LNCaP clone FGC (cell line): ENCODE measurements around the gene KLRD1.
"Not testable (repeated sequence)": the region's sequence is repeated elsewhere in the genome, so short reads cannot be mapped to it uniquely, and the experiment has no call there.

Source experiments
- DNase-seq: peaks from one replicate; pipeline ENCODE4 v3.0.0-alpha.2; 2011; ENCODE audit warnings: low read depth
- H3K4me3 ChIP-seq: 2 replicates; pipeline ENCODE4 v1.5.1; 2011; ENCODE audit warnings: mild to moderate bottlenecking, low read depth, low read length, control low read depth
- TF ChIP-seq, protein P1 (sequence below): IDR thresholded peaks from 2 replicates; pipeline ENCODE4 v1.5.1; 2012; ENCODE audit warnings: mild to moderate bottlenecking; ENCODE audit not compliant: control insufficient read depth, insufficient read depth; ENCODE audit errors: extremely low read depth

KLRD1 gene

DNA sequence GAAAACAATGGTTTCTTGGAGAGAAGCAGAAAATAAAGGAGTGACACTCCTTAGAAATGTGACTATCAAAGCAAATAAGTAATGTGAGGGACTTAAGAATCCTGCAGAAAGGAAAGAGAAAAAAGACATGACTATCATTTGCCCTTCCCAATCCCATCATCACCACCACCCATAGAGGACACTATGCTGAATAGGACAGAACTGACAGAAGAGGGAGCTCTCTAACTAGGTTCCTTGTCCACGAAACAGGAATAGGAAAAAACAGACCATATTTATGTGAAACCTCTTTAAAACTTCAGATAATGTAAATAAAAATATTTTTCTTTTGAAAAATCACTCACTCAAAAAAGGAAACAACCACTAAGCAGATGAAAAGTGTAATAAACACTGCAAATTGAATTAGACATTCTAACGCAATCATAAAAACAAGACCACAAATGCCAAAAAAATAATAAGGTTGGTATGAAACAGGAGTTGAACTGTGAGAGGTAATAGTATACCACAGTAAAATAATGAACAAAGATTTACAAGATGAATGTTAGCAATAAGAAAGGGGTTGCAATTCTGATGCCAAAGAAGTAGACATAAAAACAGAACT is 24.1 kb downstream of the KLRD1 start:
- TF ChIP-seq, protein P1, sequence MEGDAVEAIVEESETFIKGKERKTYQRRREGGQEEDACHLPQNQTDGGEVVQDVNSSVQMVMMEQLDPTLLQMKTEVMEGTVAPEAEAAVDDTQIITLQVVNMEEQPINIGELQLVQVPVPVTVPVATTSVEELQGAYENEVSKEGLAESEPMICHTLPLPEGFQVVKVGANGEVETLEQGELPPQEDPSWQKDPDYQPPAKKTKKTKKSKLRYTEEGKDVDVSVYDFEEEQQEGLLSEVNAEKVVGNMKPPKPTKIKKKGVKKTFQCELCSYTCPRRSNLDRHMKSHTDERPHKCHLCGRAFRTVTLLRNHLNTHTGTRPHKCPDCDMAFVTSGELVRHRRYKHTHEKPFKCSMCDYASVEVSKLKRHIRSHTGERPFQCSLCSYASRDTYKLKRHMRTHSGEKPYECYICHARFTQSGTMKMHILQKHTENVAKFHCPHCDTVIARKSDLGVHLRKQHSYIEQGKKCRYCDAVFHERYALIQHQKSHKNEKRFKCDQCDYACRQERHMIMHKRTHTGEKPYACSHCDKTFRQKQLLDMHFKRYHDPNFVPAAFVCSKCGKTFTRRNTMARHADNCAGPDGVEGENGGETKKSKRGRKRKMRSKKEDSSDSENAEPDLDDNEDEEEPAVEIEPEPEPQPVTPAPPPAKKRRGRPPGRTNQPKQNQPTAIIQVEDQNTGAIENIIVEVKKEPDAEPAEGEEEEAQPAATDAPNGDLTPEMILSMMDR, result peak; percentile 90
- peak; percentile 33 for DNase-seq
- H3K4me3 ChIP-seq, result no peak overlapping the region

DNA sequence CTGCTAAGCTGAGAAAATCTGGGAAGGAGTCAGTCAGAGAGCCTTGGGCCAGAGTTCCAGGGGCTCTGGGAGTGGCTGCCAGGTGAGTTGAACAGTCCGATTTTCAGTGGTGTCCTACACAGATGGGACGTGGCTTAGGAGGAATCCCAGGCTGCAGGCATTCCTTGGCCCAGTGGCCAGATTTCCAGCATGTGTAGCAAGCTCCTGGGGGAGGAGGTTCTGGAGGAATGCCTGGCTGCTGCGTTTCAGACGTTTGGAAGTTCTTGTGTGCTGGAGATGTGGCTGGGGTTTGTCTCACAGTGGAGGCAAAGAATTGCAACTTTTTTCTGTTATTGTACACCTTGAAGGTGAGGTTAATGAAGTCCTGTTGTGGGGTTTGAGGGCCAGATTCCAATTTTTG is 28.5 kb downstream of the KLRD1 start:
- DNase-seq, H3K4me3 ChIP-seq: not testable (repeated sequence)

DNA sequence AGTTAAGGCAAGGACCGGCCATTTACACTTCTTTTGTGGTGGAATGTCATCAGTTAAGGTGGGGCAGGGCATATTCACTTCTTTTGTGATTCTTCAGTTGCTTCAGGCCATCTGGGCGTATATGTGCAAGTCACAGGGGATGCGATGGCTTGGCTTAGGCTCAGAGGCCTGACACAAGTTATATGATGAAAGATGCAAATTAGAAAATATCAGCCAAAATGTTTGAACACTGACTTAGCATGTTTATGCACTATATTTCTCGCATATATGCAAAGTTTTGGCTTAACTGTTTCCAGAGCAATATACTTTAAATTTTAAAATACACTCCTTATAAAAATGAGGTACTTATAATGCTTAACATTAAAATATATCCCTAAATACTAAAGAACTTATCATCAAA is 30.8 kb downstream of the KLRD1 start:
- not testable (repeated sequence) for H3K4me3 ChIP-seq, DNase-seq

DNA sequence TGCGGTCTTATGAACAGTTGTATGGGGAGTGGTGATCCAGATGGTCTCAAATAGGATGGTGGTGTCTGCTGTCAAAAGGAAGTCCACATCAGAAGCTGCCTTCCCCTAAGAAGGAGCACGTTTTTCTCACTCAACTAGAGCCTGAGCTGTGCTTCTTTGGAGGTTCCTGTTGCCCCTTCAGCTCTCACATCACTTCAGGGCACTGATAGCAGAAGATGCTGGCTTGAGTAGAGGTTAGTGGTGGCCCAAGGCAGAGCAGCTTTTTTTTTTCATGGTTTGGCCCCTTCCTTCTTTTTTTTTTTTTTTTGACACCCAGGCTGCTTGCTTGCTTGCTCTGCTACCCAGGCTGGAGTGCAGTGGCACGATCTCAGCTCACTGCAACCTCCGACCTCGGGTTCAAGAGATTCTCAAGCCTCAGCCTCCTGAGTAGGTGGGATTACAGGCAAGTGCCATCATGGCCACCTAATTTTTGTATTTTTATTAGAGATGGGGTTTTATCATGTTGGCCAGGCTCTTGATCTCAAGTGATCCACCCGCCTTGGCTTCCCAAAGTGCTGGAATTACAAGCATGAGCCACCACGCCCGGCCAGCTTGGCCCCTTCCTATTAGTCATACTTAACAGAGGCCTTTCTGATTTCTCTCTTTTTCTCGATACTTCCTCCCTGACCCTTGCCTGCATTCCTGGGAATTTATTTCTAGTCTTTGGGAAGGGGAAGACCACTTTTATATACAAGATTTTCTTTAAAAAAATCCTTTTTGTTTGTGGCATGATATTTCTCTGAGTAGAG is 31.6 kb downstream of the KLRD1 start:
- DNase-seq, result no peak
- H3K4me3 ChIP-seq, result no peak overlapping the region
- TF ChIP-seq, protein P1, result no peak

DNA sequence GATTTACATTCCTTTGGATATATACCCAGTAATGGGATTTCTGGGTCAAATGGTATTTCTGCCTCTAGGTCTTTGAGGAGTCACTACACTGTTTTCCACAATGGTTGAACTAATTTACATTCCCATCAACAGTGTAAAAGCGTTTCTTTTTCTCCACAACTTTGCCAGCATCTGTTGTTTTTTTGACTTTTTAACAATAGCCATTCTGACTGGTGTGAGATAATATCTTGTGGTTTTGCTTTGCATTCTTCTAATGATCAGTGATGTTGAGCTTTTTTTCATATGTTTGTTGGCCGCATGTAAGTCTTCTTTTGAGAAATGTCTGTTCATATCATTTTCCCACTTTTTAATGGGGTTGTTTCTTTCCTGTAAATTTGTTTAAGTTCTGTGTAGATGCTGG is 33.3 kb downstream of the KLRD1 start:
- not testable (repeated sequence) for DNase-seq, H3K4me3 ChIP-seq

DNA sequence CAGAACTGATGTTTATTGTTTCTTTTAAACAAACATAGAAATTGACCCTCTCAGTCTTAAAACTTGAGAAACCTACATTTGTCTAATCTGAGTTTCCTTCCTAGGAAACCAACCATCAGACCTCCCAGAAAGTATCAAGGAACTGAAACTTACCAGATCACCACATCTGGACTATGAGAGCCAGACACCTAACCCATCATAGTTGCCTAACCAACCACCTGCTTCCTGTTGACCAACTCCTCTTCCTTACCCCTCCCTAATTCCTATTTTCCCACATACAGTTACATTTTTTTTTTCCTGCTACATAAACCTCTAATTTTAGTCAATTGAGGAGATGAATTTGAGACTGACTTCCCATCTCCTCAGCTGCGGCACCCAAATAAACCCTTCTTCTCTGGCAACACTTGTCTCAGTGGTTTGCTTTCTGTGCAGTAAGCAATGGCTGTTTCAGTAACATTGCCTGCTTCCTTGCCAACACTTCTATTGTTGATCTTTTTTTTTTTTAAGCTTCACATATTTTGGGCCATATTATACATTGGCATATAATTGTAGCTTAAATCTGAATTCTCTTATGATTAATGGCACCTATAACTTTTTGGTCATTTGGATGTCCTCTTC is 34.3 kb downstream of the KLRD1 start:
- TF ChIP-seq, protein P1, result no peak
- DNase-seq, result no peak
- H3K4me3 ChIP-seq, result no peak overlapping the region

DNA sequence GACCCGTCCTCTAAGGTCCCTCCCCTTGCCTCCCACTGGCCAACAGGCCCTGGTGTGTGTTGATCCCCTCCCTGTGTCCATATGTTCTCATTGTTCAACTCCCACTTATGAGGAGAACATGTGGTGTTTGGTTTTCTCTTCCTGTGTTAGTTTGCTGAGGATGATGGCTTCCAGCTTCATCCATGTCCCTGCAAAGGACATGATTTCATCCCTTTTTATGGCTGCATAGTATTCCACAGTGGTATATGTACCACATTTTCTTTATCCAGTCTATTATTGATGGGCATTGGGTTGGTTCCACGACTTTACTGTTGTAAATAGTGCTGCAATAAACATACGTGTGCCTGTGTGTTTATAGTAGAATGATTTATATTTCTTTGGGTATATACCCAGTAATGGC is 43.8 kb downstream of the KLRD1 start:
- not testable (repeated sequence) for H3K4me3 ChIP-seq, DNase-seq

DNA sequence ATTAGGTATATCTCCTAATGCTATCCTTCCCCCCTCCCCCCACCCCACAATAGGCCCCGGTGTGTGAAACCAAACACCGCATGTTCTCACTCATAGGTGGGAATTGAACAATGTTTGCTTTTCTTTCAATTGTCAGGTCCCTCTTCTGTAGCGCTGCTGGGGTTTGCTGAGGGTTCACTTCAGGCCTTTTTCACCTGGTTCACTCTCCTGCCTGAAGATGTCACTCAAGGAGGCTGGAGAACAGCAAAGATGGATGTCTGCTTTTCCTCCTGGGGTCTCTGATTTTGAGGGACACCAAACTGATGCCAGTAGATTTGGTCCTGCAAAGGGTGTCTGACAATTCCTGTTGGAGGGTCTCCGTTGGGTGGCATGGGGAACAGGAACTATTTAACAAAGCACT is 46.4 kb downstream of the KLRD1 start:
- TF ChIP-seq, protein P1, result no peak
- no peak for DNase-seq
- H3K4me3 ChIP-seq, result no peak overlapping the region

DNA sequence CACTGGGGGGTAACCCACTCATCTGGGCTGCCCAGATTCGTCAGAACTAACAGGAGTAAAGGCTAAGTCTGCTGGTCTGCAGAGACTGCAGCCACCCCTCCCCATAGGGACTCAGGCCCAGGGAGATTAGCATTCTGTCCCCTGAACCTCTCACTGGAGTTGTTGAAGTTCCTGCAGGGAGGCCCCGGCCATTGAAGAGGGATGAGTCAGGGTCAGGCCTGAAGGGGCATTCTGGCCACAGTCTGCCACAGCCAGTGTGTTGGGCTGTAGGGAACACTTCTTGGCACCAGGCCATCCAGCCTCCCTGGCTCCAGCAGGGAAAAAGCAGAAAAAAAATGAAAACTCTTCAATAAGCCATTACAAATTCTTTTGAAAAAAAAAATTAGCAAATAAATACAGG is 46.8 kb downstream of the KLRD1 start:
- TF ChIP-seq, protein P1, result no peak
- H3K4me3 ChIP-seq, result no peak overlapping the region
- no peak for DNase-seq
